ENCODE results near the gene PADI1.

- TF ChIP-seq, protein P1, sequence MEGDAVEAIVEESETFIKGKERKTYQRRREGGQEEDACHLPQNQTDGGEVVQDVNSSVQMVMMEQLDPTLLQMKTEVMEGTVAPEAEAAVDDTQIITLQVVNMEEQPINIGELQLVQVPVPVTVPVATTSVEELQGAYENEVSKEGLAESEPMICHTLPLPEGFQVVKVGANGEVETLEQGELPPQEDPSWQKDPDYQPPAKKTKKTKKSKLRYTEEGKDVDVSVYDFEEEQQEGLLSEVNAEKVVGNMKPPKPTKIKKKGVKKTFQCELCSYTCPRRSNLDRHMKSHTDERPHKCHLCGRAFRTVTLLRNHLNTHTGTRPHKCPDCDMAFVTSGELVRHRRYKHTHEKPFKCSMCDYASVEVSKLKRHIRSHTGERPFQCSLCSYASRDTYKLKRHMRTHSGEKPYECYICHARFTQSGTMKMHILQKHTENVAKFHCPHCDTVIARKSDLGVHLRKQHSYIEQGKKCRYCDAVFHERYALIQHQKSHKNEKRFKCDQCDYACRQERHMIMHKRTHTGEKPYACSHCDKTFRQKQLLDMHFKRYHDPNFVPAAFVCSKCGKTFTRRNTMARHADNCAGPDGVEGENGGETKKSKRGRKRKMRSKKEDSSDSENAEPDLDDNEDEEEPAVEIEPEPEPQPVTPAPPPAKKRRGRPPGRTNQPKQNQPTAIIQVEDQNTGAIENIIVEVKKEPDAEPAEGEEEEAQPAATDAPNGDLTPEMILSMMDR (IDR thresholded peaks at IDR 0.05; ENCODE audit: insufficient read depth, low read length) = no peak
- no peak for TF ChIP-seq GABPA (IDR thresholded peaks at IDR 0.05; ENCODE audit: low read depth)
These were observed 67.1 kb downstream of the PADI1 start for GRCh38 chr1:17272066-17272465.

Data from HL-60 (cell line).